Measurements from ENCODE around the gene LRMDA. TPM values are rescaled to one million over a fixed set of nuclear protein-coding genes. Genes with fewer than 3 reads are reported as not detected.

LRMDA gene
- total RNA-seq, 3 donors from 2014 or later (not counting 1 experiment from before 2014, with no cell fraction given) = 1.4 to 2.4 (median 2.1) TPM

GRCh38 chr10:76341740-76342139 is 910.3 kb downstream of the LRMDA start:
- H3K27ac ChIP-seq (ENCODE audit: low read length) = no peak overlapping the region
- H3K27me3 ChIP-seq (ENCODE audit: control insufficient read depth, insufficient read depth, low read length) = no peaks in the 10 kb centered on the region
- intact Hi-C loops (cut with micrococcal nuclease) = no loop called here
- H3K4me1 ChIP-seq (ENCODE audit: control insufficient read depth, insufficient read depth, low read length) = no peaks in the 10 kb centered on the region
- no peak overlapping the region for H3K27ac Mint-ChIP-seq
- H3K36me3 Mint-ChIP-seq = no peaks in the 10 kb centered on the region
- 40% methylated on average over 1 of the region's 2 CpGs for WGBS (ENCODE audit: insufficient coverage)
- peaks cover 0 to 3% of the 10 kb centered on the region in 2 donors for H3K4me1 Mint-ChIP-seq
- no peaks in the 10 kb centered on the region for H3K36me3 ChIP-seq (ENCODE audit: control insufficient read depth, insufficient read depth, low read length)
- DNase-seq (no peak), ATAC-seq (no peak)
- H3K9me3 ChIP-seq (ENCODE audit: control insufficient read depth, insufficient read depth, low read length) = no peaks in the 10 kb centered on the region
- no peak overlapping the region for H3K4me3 Mint-ChIP-seq
- no peak for TF ChIP-seq CTCF (IDR thresholded peaks at IDR 0.05)
- H3K4me3 ChIP-seq (ENCODE audit: low read length) = no peak overlapping the region
- H3K27me3 Mint-ChIP-seq (ENCODE audit: low read depth in 2 of 2) = peaks cover 0 to 9% of the 10 kb centered on the region in 2 donors
- peaks cover 6% of the 10 kb centered on the region in 2 donors for H3K9me3 Mint-ChIP-seq

GRCh38 chr10:76342996-76343395 is 911.6 kb downstream of the LRMDA start:
- Mint-ChIP-seq H3K27me3 (ENCODE audit: low read depth in 2 of 2) (peaks cover 0 to 5% of the 10 kb centered on the region in 2 donors), H3K4me1 (no peaks in the 10 kb centered on the region), H3K4me3 (no peak overlapping the region), H3K27ac (no peak overlapping the region), H3K9me3 (peaks cover 0 to 2% of the 10 kb centered on the region in 2 donors), H3K36me3 (no peaks in the 10 kb centered on the region)
- ATAC-seq = no peak
- no peak for TF ChIP-seq CTCF (IDR thresholded peaks at IDR 0.05)
- H3K27me3 ChIP-seq (ENCODE audit: control insufficient read depth, insufficient read depth, low read length) = no peaks in the 10 kb centered on the region
- H3K36me3 ChIP-seq (ENCODE audit: control insufficient read depth, insufficient read depth, low read length) = no peaks in the 10 kb centered on the region
- intact Hi-C loops (cut with micrococcal nuclease) = no loop called here
- no peak overlapping the region for H3K4me3 ChIP-seq (ENCODE audit: low read length)
- no peak for DNase-seq
- no peak overlapping the region for H3K27ac ChIP-seq (ENCODE audit: low read length)
- no peaks in the 10 kb centered on the region for H3K4me1 ChIP-seq (ENCODE audit: control insufficient read depth, insufficient read depth, low read length)
- no peaks in the 10 kb centered on the region for H3K9me3 ChIP-seq (ENCODE audit: control insufficient read depth, insufficient read depth, low read length)

GRCh38 chr10:76347832-76348231 is 916.4 kb downstream of the LRMDA start:
- Histone ChIP-seq H3K9me3 (ENCODE audit: control insufficient read depth, insufficient read depth, low read length) (no peaks in the 10 kb centered on the region), H3K27me3 (ENCODE audit: control insufficient read depth, insufficient read depth, low read length) (no peaks in the 10 kb centered on the region), H3K4me3 (ENCODE audit: low read length) (no peak overlapping the region), H3K36me3 (ENCODE audit: control insufficient read depth, insufficient read depth, low read length) (no peaks in the 10 kb centered on the region), H3K27ac (ENCODE audit: low read length) (no peak overlapping the region), H3K4me1 (ENCODE audit: control insufficient read depth, insufficient read depth, low read length) (no peaks in the 10 kb centered on the region)
- Mint-ChIP-seq H3K4me3 (no peak overlapping the region), H3K4me1 (no peaks in the 10 kb centered on the region), H3K9me3 (peaks cover 0 to 3% of the 10 kb centered on the region in 2 donors), H3K27me3 (ENCODE audit: low read depth in 2 of 2) (no peaks in the 10 kb centered on the region), H3K27ac (no peak overlapping the region), H3K36me3 (no peaks in the 10 kb centered on the region)
- intact Hi-C loops (cut with micrococcal nuclease) = no loop called here
- no peak for DNase-seq
- TF ChIP-seq CTCF (IDR thresholded peaks at IDR 0.05) = no peak
- whole genome bisulfite sequencing (ENCODE audit: insufficient coverage) = 97% methylated on average over 2 of the region's 2 CpGs
- ATAC-seq = no peak

GRCh38 chr10:76350583-76350982 is 919.2 kb downstream of the LRMDA start:
- TF ChIP-seq CTCF (IDR thresholded peaks at IDR 0.05) = no peak
- no peaks in the 10 kb centered on the region for H3K4me1 ChIP-seq (ENCODE audit: control insufficient read depth, insufficient read depth, low read length)
- H3K9me3 Mint-ChIP-seq = peaks cover 0 to 3% of the 10 kb centered on the region in 2 donors
- DNase-seq (no peak), ATAC-seq (no peak)
- intact Hi-C loops (cut with micrococcal nuclease) = no loop called here
- no peaks in the 10 kb centered on the region for H3K36me3 Mint-ChIP-seq
- H3K27me3 Mint-ChIP-seq (ENCODE audit: low read depth in 2 of 2) = no peaks in the 10 kb centered on the region
- H3K9me3 ChIP-seq (ENCODE audit: control insufficient read depth, insufficient read depth, low read length) = no peaks in the 10 kb centered on the region
- H3K4me3 Mint-ChIP-seq = no peak overlapping the region
- no peaks in the 10 kb centered on the region for H3K36me3 ChIP-seq (ENCODE audit: control insufficient read depth, insufficient read depth, low read length)
- H3K4me3 ChIP-seq (ENCODE audit: low read length) = no peak overlapping the region
- no peaks in the 10 kb centered on the region for H3K27me3 ChIP-seq (ENCODE audit: control insufficient read depth, insufficient read depth, low read length)
- no peaks in the 10 kb centered on the region for H3K4me1 Mint-ChIP-seq
- WGBS (ENCODE audit: insufficient coverage) = 85% methylated on average over 4 of the region's 4 CpGs
- H3K27ac ChIP-seq (ENCODE audit: low read length) = no peak overlapping the region
- no peak overlapping the region for H3K27ac Mint-ChIP-seq

Measured in natural killer cell (primary cell).